ENCODE measurements around the gene C19orf25.

DNA sequence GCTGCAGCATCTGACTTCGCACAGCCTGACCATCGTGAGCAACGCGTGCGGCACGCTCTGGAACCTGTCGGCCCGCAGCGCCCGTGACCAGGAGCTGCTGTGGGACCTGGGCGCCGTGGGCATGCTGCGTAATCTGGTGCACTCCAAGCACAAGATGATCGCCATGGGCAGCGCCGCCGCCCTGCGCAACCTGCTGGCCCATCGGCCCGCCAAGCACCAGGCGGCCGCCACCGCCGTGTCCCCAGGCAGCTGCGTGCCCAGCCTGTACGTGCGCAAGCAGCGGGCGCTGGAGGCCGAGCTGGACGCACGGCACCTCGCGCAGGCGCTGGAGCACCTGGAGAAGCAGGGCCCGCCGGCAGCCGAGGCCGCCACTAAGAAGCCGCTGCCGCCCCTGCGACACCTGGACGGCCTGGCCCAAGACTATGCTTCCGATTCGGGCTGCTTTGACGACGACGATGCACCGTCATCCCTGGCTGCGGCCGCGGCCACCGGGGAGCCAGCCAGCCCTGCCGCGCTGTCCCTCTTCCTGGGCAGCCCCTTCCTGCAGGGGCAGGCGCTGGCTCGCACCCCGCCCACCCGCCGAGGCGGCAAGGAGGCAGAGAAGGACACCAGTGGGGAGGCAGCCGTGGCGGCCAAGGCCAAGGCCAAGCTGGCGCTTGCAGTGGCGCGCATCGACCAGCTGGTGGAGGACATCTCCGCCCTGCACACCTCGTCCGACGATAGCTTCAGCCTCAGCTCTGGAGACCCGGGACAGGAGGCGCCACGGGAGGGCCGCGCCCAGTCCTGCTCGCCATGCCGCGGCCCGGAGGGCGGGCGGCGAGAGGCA, 13.6 kb downstream of the C19orf25 start:
- TF ChIP-seq ZFP30 (CRISPR knock-in tag; IDR thresholded peaks at IDR 0.05) (no peak), TOX (CRISPR knock-in tag; IDR thresholded peaks at IDR 0.05; ENCODE audit: borderline replicate concordance) (no peak), RARB (CRISPR knock-in tag; IDR thresholded peaks at IDR 0.05) (no peak), PPARA (CRISPR knock-in tag; IDR thresholded peaks at IDR 0.05; ENCODE audit: borderline replicate concordance) (no peak), ISL1 (CRISPR knock-in tag; IDR thresholded peaks at IDR 0.05) (no peak), ZNF565 (CRISPR knock-in tag; conservative IDR thresholded peaks at IDR 0.05; ENCODE audit: low read depth) (no peak), ZFP3 (CRISPR knock-in tag; IDR thresholded peaks at IDR 0.05) (no peak)
- TF ChIP-seq, protein P1, sequence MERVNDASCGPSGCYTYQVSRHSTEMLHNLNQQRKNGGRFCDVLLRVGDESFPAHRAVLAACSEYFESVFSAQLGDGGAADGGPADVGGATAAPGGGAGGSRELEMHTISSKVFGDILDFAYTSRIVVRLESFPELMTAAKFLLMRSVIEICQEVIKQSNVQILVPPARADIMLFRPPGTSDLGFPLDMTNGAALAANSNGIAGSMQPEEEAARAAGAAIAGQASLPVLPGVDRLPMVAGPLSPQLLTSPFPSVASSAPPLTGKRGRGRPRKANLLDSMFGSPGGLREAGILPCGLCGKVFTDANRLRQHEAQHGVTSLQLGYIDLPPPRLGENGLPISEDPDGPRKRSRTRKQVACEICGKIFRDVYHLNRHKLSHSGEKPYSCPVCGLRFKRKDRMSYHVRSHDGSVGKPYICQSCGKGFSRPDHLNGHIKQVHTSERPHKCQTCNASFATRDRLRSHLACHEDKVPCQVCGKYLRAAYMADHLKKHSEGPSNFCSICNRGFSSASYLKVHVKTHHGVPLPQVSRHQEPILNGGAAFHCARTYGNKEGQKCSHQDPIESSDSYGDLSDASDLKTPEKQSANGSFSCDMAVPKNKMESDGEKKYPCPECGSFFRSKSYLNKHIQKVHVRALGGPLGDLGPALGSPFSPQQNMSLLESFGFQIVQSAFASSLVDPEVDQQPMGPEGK (CRISPR knock-in tag; IDR thresholded peaks at IDR 0.05; ENCODE audit: borderline replicate concordance), result no peak
- TF ChIP-seq, protein P2, sequence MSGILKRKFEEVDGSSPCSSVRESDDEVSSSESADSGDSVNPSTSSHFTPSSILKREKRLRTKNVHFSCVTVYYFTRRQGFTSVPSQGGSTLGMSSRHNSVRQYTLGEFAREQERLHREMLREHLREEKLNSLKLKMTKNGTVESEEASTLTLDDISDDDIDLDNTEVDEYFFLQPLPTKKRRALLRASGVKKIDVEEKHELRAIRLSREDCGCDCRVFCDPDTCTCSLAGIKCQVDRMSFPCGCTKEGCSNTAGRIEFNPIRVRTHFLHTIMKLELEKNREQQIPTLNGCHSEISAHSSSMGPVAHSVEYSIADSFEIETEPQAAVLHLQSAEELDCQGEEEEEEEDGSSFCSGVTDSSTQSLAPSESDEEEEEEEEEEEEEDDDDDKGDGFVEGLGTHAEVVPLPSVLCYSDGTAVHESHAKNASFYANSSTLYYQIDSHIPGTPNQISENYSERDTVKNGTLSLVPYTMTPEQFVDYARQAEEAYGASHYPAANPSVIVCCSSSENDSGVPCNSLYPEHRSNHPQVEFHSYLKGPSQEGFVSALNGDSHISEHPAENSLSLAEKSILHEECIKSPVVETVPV (CRISPR knock-in tag; IDR thresholded peaks at IDR 0.05), result no peak

All from SK-N-SH treated with all-trans-retinoic acid at 6 μM for 48 hours (cell line).